Neuron (in vitro differentiated cells): ENCODE measurements around the gene TCHHL1.
A peak's percentile ranks its signal among the peaks of the same experiment; 100 is the strongest.

Experiments
- H2AFZ ChIP-seq: one replicate; pipeline ENCODE4 v1.6.1; 2013; ENCODE audit warnings: low read depth, mild to moderate bottlenecking, inconsistent platforms, low read length, moderate library complexity
- H3K27me3 ChIP-seq: one replicate; pipeline ENCODE4 v1.6.1; 2013; ENCODE audit warnings: low read length; ENCODE audit not compliant: insufficient read depth
- H3K36me3 ChIP-seq: one replicate; pipeline ENCODE4 v1.6.1; 2013; ENCODE audit warnings: low read length; ENCODE audit not compliant: insufficient read depth
- H3K4me1 ChIP-seq: one replicate; pipeline ENCODE4 v1.6.1; 2013; ENCODE audit warnings: low read length; ENCODE audit not compliant: insufficient read depth
- H3K4me3 ChIP-seq: 2 replicates; pipeline ENCODE4 v1.5.1; 2013; ENCODE audit warnings: mild to moderate bottlenecking, low read length, moderate library complexity
- H3K9me3 ChIP-seq: one replicate; pipeline ENCODE4 v1.6.1; 2013; ENCODE audit warnings: low read length

TCHHL1 gene

GRCh38 chr1:152072311-152072710 is 16.6 kb downstream of the TCHHL1 start:
- H3K36me3 ChIP-seq: no peaks in the 10 kb centered on the region
- no peak overlapping the region for H3K4me3 ChIP-seq
- no peak overlapping the region for H2AFZ ChIP-seq
- no peaks in the 10 kb centered on the region for H3K4me1 ChIP-seq
- H3K27me3 ChIP-seq: peaks cover 5% of the 10 kb centered on the region
- no peaks in the 10 kb centered on the region for H3K9me3 ChIP-seq

GRCh38 chr1:152071123-152071522 is 17.7 kb downstream of the TCHHL1 start:
- Histone ChIP-seq H3K9me3 (no peaks in the 10 kb centered on the region), H3K4me3 (no peak overlapping the region), H2AFZ (no peak overlapping the region), H3K27me3 (peaks cover 5% of the 10 kb centered on the region), H3K4me1 (no peaks in the 10 kb centered on the region), H3K36me3 (no peaks in the 10 kb centered on the region)

GRCh38 chr1:152067929-152068328 is 20.9 kb downstream of the TCHHL1 start:
- no peaks in the 10 kb centered on the region for H3K4me1 ChIP-seq
- no peak overlapping the region for H3K4me3 ChIP-seq
- H3K36me3 ChIP-seq: no peaks in the 10 kb centered on the region
- no peak overlapping the region for H2AFZ ChIP-seq
- H3K9me3 ChIP-seq: no peaks in the 10 kb centered on the region
- no peaks in the 10 kb centered on the region for H3K27me3 ChIP-seq

GRCh38 chr1:152067150-152067549 is 21.7 kb downstream of the TCHHL1 start:
- no peaks in the 10 kb centered on the region for H3K36me3 ChIP-seq
- no peaks in the 10 kb centered on the region for H3K4me1 ChIP-seq
- no peaks in the 10 kb centered on the region for H3K9me3 ChIP-seq
- H3K4me3 ChIP-seq: no peak overlapping the region
- no peaks in the 10 kb centered on the region for H3K27me3 ChIP-seq
- H2AFZ ChIP-seq: no peak overlapping the region

- Histone ChIP-seq H3K4me3 (no peak overlapping the region), H3K4me1 (no peaks in the 10 kb centered on the region), H3K27me3 (no peaks in the 10 kb centered on the region), H2AFZ (no peak overlapping the region), H3K9me3 (no peaks in the 10 kb centered on the region), H3K36me3 (no peaks in the 10 kb centered on the region)
Measured at GRCh38 chr1:152061952-152062351, 26.9 kb downstream of the TCHHL1 start.

GRCh38 chr1:152053375-152053774 is 35.5 kb downstream of the TCHHL1 start:
- H3K4me1 ChIP-seq: peaks cover 2% of the 10 kb centered on the region
- no peaks in the 10 kb centered on the region for H3K9me3 ChIP-seq
- no peak overlapping the region for H2AFZ ChIP-seq
- H3K4me3 ChIP-seq: no peak overlapping the region
- H3K27me3 ChIP-seq: peaks cover 7% of the 10 kb centered on the region
- H3K36me3 ChIP-seq: no peaks in the 10 kb centered on the region

- peaks cover 7% of the 10 kb centered on the region for H3K4me1 ChIP-seq
- no peaks in the 10 kb centered on the region for H3K36me3 ChIP-seq
- peaks cover 7% of the 10 kb centered on the region for H3K27me3 ChIP-seq
- no peak overlapping the region for H2AFZ ChIP-seq
- H3K9me3 ChIP-seq: no peaks in the 10 kb centered on the region
- H3K4me3 ChIP-seq: no peak overlapping the region
Measured at GRCh38 chr1:152052606-152053005, 36.3 kb downstream of the TCHHL1 start.

- no peaks in the 10 kb centered on the region for H3K9me3 ChIP-seq
- peaks cover 7% of the 10 kb centered on the region for H3K27me3 ChIP-seq
- no peak overlapping the region for H3K4me3 ChIP-seq
- no peak overlapping the region for H2AFZ ChIP-seq
- peaks cover 8% of the 10 kb centered on the region for H3K4me1 ChIP-seq
- no peaks in the 10 kb centered on the region for H3K36me3 ChIP-seq
Measured at GRCh38 chr1:152050886-152051675, 37.8 kb downstream of the TCHHL1 start.

GRCh38 chr1:152049291-152050083 is 39.4 kb downstream of the TCHHL1 start:
- no peak overlapping the region for H2AFZ ChIP-seq
- H3K27me3 ChIP-seq: peaks cover 7% of the 10 kb centered on the region
- H3K4me1 ChIP-seq: peaks cover 8% of the 10 kb centered on the region
- H3K9me3 ChIP-seq: no peaks in the 10 kb centered on the region
- no peaks in the 10 kb centered on the region for H3K36me3 ChIP-seq
- H3K4me3 ChIP-seq: no peak overlapping the region

GRCh38 chr1:152048416-152049009 is 40.4 kb downstream of the TCHHL1 start:
- Histone ChIP-seq H3K36me3 (no peaks in the 10 kb centered on the region), H3K9me3 (no peaks in the 10 kb centered on the region), H3K4me3 (peak overlapping the region; percentile 39), H3K4me1 (peaks cover 8% of the 10 kb centered on the region), H3K27me3 (peaks cover 5% of the 10 kb centered on the region), H2AFZ (peak overlapping the region; percentile 38)

GRCh38 chr1:152047730-152048415 is 41.0 kb downstream of the TCHHL1 start:
- Histone ChIP-seq H3K4me1 (peaks cover 8% of the 10 kb centered on the region), H3K9me3 (no peaks in the 10 kb centered on the region), H3K27me3 (peaks cover 3% of the 10 kb centered on the region), H2AFZ (peak overlapping the region; percentile 38), H3K36me3 (no peaks in the 10 kb centered on the region), H3K4me3 (peak overlapping the region; percentile 39)

- peaks cover 8% of the 10 kb centered on the region for H3K4me1 ChIP-seq
- H3K9me3 ChIP-seq: no peaks in the 10 kb centered on the region
- H3K36me3 ChIP-seq: no peaks in the 10 kb centered on the region
- H2AFZ ChIP-seq: peak overlapping the region; percentile 38
- H3K4me3 ChIP-seq: no peak overlapping the region
- H3K27me3 ChIP-seq: peaks cover 3% of the 10 kb centered on the region
Measured at GRCh38 chr1:152047413-152047729, 41.5 kb downstream of the TCHHL1 start.

GRCh38 chr1:152044386-152044785 is 44.5 kb downstream of the TCHHL1 start:
- Histone ChIP-seq H3K9me3 (no peaks in the 10 kb centered on the region), H3K4me3 (no peak overlapping the region), H2AFZ (no peak overlapping the region), H3K27me3 (peaks cover 13% of the 10 kb centered on the region), H3K4me1 (peaks cover 8% of the 10 kb centered on the region), H3K36me3 (no peaks in the 10 kb centered on the region)
